ENCODE results near the gene CD247.

The CD247 gene

DNA sequence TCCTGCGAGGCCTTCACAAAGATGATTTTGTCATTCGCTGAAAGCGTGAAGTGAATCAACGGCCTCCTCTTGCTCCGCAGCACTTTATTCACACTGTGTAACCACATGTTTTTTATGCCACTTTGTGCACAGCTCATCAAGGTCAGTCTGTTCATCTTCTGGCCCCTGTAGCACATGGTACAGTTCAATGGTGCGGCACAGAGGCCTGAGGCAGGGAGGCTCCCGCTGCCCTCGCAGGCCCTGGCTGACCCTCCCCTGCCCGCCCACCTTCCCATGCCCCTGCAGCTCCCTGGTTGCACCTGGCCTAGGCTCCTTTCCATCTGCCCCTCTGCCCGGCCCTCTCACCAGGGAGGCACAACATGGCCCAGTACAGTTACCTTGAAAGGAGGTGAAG lies 87.5 kb downstream of the CD247 start:
- TF ChIP-seq, protein P1, sequence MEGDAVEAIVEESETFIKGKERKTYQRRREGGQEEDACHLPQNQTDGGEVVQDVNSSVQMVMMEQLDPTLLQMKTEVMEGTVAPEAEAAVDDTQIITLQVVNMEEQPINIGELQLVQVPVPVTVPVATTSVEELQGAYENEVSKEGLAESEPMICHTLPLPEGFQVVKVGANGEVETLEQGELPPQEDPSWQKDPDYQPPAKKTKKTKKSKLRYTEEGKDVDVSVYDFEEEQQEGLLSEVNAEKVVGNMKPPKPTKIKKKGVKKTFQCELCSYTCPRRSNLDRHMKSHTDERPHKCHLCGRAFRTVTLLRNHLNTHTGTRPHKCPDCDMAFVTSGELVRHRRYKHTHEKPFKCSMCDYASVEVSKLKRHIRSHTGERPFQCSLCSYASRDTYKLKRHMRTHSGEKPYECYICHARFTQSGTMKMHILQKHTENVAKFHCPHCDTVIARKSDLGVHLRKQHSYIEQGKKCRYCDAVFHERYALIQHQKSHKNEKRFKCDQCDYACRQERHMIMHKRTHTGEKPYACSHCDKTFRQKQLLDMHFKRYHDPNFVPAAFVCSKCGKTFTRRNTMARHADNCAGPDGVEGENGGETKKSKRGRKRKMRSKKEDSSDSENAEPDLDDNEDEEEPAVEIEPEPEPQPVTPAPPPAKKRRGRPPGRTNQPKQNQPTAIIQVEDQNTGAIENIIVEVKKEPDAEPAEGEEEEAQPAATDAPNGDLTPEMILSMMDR (IDR thresholded peaks at IDR 0.05; ENCODE audit: low read depth, low read length, missing control alignments): no peak
- DNase-seq (ENCODE audit: extremely low read depth, low read depth): no peak
- H3K4me3 ChIP-seq (replicated peaks; ENCODE audit: low read depth, low read length): no peak overlapping the region

DNA sequence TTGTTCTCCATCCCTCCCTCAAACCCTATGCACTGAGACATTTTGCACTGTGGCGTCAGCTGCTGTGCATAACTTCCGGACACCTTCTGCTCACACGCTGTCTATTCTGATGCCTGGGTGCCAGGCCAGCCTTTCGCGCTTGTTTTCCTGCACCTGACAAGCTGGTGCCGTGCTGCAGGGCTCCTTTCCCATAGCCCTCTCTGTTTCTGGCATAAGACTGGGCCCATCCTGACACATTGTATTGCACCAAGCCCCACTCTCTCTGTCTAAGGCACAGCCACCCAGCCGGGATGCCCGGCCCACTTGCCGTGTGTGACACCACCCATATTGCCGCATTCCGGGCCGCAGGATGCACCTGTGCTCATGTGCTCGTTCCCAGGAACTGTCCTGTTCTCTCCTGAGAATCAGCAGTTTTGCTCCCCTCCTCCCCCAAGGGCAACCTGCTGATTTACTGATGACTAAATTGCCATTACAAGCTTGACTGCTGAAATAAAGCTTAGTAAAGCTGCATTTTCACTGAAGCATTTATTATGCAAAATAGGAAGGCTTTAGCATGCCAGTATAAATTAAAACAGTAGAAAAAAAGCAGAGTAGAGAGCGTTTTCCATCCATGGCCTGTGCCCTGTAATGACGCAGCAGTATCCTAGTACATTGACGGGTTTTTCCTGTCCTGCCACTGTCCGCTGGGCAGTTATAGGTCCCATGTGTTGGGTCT lies 88.0 kb downstream of the CD247 start:
- H3K4me3 ChIP-seq (replicated peaks; ENCODE audit: low read depth, low read length): no peak overlapping the region
- no peak for DNase-seq (ENCODE audit: extremely low read depth, low read depth)
- TF ChIP-seq, protein P1 (IDR thresholded peaks at IDR 0.05; ENCODE audit: low read depth, low read length, missing control alignments): no peak

DNA sequence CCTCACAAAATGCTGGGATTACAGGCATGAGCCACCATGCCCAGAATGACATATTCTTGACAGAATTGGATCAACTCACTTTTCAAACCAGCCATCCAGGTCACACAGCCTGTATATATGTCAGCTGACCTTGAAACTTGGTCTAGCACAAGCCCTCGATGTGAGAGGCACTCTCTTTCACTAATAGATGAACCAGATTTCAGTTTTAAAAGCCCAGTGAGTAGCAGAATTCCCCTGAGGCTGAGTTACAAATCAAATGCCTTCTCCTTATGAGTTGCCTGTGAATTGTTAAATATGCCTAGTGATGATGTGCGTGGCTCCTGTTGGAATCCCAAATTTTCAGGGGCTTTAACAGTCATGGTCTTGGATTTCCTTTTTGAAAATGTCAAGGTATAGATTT lies 88.7 kb downstream of the CD247 start:
- no peak overlapping the region for H3K4me3 ChIP-seq (replicated peaks; ENCODE audit: low read depth, low read length)
- no peak for DNase-seq (ENCODE audit: extremely low read depth, low read depth)
- TF ChIP-seq, protein P1 (IDR thresholded peaks at IDR 0.05; ENCODE audit: low read depth, low read length, missing control alignments): no peak

DNA sequence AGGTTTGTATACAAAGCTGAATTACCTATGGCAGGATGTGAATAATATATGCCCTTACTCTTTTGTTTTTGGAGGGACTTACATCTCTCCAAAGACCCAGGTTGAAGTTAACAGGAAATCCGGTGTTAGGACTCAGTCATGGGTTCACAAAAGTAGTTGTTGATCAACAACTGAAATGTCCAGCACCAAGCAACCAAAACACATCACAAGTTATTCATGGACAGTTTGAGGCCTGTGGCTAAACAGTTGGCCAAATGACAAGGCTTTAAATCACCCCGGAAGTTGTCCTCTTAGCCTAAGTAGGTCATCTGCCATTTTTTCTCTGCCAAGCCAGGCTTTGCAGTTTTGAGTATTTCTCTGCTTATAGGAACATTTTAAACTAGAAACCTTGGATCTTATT lies 89.9 kb downstream of the CD247 start:
- DNase-seq (ENCODE audit: extremely low read depth, low read depth): no peak
- TF ChIP-seq, protein P1 (IDR thresholded peaks at IDR 0.05; ENCODE audit: low read depth, low read length, missing control alignments): no peak
- no peak overlapping the region for H3K4me3 ChIP-seq (replicated peaks; ENCODE audit: low read depth, low read length)

DNA sequence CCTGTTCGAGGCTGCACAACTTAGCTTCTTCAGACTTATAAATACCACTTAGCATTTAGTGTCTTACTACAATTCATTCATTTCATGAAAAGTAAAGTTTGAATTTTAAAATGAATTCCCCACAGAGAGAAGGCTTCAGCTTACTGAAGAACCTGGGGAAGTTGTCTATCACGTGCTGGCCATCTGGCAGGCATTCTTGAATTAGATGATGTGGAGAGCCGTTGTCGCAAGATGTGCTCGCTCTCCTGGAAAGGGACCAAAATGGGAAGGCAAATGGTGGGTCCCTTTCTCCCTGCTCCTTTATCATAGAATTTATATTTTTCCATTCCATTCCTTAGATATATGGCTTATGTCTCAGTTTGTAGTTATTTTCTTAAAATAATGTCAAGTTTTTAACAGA lies 90.5 kb downstream of the CD247 start:
- DNase-seq (ENCODE audit: extremely low read depth, low read depth): no peak
- TF ChIP-seq, protein P1 (IDR thresholded peaks at IDR 0.05; ENCODE audit: low read depth, low read length, missing control alignments): no peak
- no peak overlapping the region for H3K4me3 ChIP-seq (replicated peaks; ENCODE audit: low read depth, low read length)

DNA sequence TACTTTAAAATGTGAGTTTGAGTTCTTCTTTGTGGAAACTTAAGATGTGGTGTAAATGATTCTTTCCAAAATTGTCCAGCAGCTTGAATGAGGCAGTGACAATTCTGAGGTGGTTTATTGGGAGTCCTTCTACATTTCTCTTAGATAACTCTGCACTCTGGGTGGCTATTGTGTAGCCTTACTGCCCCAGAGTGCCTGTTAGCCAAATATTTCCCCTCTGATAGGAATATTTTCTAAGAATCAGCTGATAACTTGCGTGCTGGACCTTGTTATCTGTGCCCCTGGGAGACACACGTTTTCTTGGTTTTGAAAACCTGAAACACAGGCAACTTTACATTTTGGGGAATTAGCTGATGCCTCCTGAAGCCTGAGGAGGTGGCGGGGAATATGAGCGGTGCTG lies 91.6 kb downstream of the CD247 start:
- H3K4me3 ChIP-seq (replicated peaks; ENCODE audit: low read depth, low read length): no peak overlapping the region
- TF ChIP-seq, protein P1 (IDR thresholded peaks at IDR 0.05; ENCODE audit: low read depth, low read length, missing control alignments): no peak
- DNase-seq (ENCODE audit: extremely low read depth, low read depth): no peak

DNA sequence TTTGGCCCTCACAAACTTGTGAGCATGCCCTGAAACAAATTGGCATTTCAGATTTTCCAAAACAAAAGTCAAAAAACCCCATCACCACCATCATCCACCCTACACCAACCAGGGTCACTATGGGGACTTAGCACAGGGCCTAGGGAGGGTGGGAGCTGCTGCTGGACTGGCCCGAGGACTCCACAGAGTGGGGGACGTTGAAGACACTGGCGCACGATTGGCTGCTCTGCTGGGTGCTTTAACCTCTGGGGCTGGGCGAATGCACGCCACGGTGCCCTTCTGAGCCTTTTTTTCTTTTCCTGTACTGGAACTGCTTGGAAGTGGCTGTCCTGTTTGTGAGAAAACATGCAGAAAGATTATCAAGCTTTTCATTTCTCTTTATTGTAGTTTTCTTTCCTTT lies 92.8 kb downstream of the CD247 start:
- TF ChIP-seq, protein P1 (IDR thresholded peaks at IDR 0.05; ENCODE audit: low read depth, low read length, missing control alignments): no peak
- no peak overlapping the region for H3K4me3 ChIP-seq (replicated peaks; ENCODE audit: low read depth, low read length)
- no peak for DNase-seq (ENCODE audit: extremely low read depth, low read depth)

Measured in HFF-Myc (cell line).